ENCODE results near the gene TTC3.

Gene TTC3

DNA sequence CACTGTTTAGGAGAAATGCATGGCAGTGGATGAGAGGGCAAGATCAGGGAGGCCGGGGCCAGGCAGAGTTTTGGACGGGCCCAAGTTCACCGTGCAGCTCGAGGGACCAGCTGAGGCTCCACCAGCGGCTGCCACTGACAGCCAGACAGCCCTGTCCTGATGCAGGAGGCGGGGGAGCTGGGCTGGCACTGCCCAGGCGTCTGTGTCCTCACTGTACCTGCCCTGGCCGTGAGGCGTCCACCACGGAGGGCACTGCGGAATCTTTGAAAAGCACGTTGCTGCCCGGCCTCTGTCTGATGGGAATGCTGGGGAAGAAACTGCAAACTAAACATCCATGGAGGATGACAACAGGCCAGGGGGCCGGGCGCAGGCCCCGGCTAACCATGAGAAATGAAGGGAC is 158.6 kb downstream of the TTC3 start:
- TF ChIP-seq MYC (IDR thresholded peaks at IDR 0.05; ENCODE audit: low read depth, low read length) = no peak
- TF ChIP-seq POLR2A (IDR thresholded peaks at IDR 0.05; ENCODE audit: extremely low read depth, insufficient read length) = no peak
- TF ChIP-seq MAX (IDR thresholded peaks at IDR 0.05; ENCODE audit: low read depth, low read length) = no peak
- TF ChIP-seq CTCF (IDR thresholded peaks at IDR 0.05; ENCODE audit: low read depth, low read length) = no peak
- no peak for DNase-seq (ENCODE audit: low read depth)
- no peak overlapping the region for H3K4me3 ChIP-seq (ENCODE audit: low read depth, low read length)

- no peak for TF ChIP-seq CTCF (IDR thresholded peaks at IDR 0.05; ENCODE audit: low read depth, low read length)
- TF ChIP-seq POLR2A (IDR thresholded peaks at IDR 0.05; ENCODE audit: extremely low read depth, insufficient read length) = no peak
- H3K4me3 ChIP-seq (ENCODE audit: low read depth, low read length) = no peak overlapping the region
- DNase-seq (ENCODE audit: low read depth) = no peak
Observed at GRCh38 chr21:37232274-37233018, 159.4 kb downstream of the TTC3 start.

- TF ChIP-seq MAX (IDR thresholded peaks at IDR 0.05; ENCODE audit: low read depth, low read length) (no peak), CTCF (IDR thresholded peaks at IDR 0.05; ENCODE audit: low read depth, low read length) (no peak), MYC (IDR thresholded peaks at IDR 0.05; ENCODE audit: low read depth, low read length) (no peak), POLR2A (IDR thresholded peaks at IDR 0.05; ENCODE audit: extremely low read depth, insufficient read length) (no peak)
- no peak for DNase-seq (ENCODE audit: low read depth)
- no peak overlapping the region for H3K4me3 ChIP-seq (ENCODE audit: low read depth, low read length)
Observed at GRCh38 chr21:37233551-37234146, 160.6 kb downstream of the TTC3 start.

- DNase-seq (ENCODE audit: low read depth) = no peak
- no peak overlapping the region for H3K4me3 ChIP-seq (ENCODE audit: low read depth, low read length)
- no peak for TF ChIP-seq CTCF (IDR thresholded peaks at IDR 0.05; ENCODE audit: low read depth, low read length)
- no peak for TF ChIP-seq POLR2A (IDR thresholded peaks at IDR 0.05; ENCODE audit: extremely low read depth, insufficient read length)
- no peak for TF ChIP-seq MYC (IDR thresholded peaks at IDR 0.05; ENCODE audit: low read depth, low read length)
- no peak for TF ChIP-seq MAX (IDR thresholded peaks at IDR 0.05; ENCODE audit: low read depth, low read length)
Observed at GRCh38 chr21:37237346-37237745, 164.3 kb downstream of the TTC3 start.

DNA sequence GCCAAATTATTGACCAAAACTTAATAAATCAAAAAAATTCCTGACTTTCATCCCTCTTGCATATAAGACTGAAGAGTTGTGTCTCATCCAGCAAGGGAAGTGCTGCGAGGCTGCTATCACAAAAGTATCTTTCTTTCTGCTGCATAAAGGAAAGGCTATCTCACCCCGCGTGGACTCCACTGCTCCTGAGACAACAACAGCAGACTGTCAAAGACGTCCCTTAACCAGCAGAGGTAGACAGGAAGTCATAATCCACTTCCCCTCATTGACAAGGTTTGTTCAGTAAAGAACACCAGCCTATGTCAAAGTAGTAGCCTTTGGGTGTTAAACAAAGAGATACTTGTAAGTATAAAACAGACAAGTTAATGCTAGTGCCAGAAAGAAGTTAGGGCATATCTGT is 164.7 kb downstream of the TTC3 start:
- no peak for TF ChIP-seq CTCF (IDR thresholded peaks at IDR 0.05; ENCODE audit: low read depth, low read length)
- no peak for TF ChIP-seq MYC (IDR thresholded peaks at IDR 0.05; ENCODE audit: low read depth, low read length)
- no peak for TF ChIP-seq POLR2A (IDR thresholded peaks at IDR 0.05; ENCODE audit: extremely low read depth, insufficient read length)
- no peak for TF ChIP-seq MAX (IDR thresholded peaks at IDR 0.05; ENCODE audit: low read depth, low read length)
- no peak overlapping the region for H3K4me3 ChIP-seq (ENCODE audit: low read depth, low read length)
- no peak for DNase-seq (ENCODE audit: low read depth)
